ENCODE data around the gene PPP4C.
"Not testable (repeated sequence)": the region's sequence is repeated elsewhere in the genome, so short reads cannot be mapped to it uniquely, and the experiment has no call there.

Gene PPP4C

GRCh38 chr16:30121741-30122571 lies 46.2 kb downstream of the PPP4C start:
- no peak for TF ChIP-seq CTCF (IDR thresholded peaks at IDR 0.05; ENCODE audit: low read depth, low read length, missing control alignments)
- DNase-seq, result peak; percentile 31
- no peaks in the 10 kb centered on the region for H3K27me3 ChIP-seq (replicated peaks)
- H3K4me3 ChIP-seq (ENCODE audit: low read depth, low read length), result peak overlapping the region; percentile 73
- peak overlapping the region; percentile 43 for H3K27ac ChIP-seq
- peaks cover 30% of the 10 kb centered on the region for H3K36me3 ChIP-seq (replicated peaks)
- in situ Hi-C loops (cut with HindIII; ENCODE audit: low pct_ligation_motif_present, low sequenced_read_pairs), result no loop called here

GRCh38 chr16:30122604-30123160 lies 46.9 kb downstream of the PPP4C start:
- Histone ChIP-seq H3K27ac (peak overlapping the region; percentile 43), H3K36me3 (replicated peaks) (peaks cover 23% of the 10 kb centered on the region), H3K27me3 (replicated peaks) (no peaks in the 10 kb centered on the region), H3K4me3 (ENCODE audit: low read depth, low read length) (peak overlapping the region; percentile 73)
- no peak for TF ChIP-seq CTCF (IDR thresholded peaks at IDR 0.05; ENCODE audit: low read depth, low read length, missing control alignments)
- DNase-seq, result no peak
- in situ Hi-C loops (cut with HindIII; ENCODE audit: low pct_ligation_motif_present, low sequenced_read_pairs), result no loop called here

GRCh38 chr16:30124985-30125379 lies 49.2 kb downstream of the PPP4C start:
- no peak for TF ChIP-seq CTCF (IDR thresholded peaks at IDR 0.05; ENCODE audit: low read depth, low read length, missing control alignments)
- Histone ChIP-seq H3K4me3 (ENCODE audit: low read depth, low read length) (no peak overlapping the region), H3K27ac (no peak overlapping the region), H3K27me3 (replicated peaks) (no peaks in the 10 kb centered on the region), H3K36me3 (replicated peaks) (peaks cover 9% of the 10 kb centered on the region)
- in situ Hi-C loops (cut with HindIII; ENCODE audit: low pct_ligation_motif_present, low sequenced_read_pairs), result no loop called here
- no peak for DNase-seq

- in situ Hi-C loops (cut with HindIII; ENCODE audit: low pct_ligation_motif_present, low sequenced_read_pairs); H3K36me3 ChIP-seq (replicated peaks); H3K27ac ChIP-seq: not testable (repeated sequence)
Measured at GRCh38 chr16:30125690-30126089, 49.9 kb downstream of the PPP4C start.

GRCh38 chr16:30127993-30128392 lies 52.2 kb downstream of the PPP4C start:
- no peak for TF ChIP-seq CTCF (IDR thresholded peaks at IDR 0.05; ENCODE audit: low read depth, low read length, missing control alignments)
- Histone ChIP-seq H3K4me3 (ENCODE audit: low read depth, low read length) (no peak overlapping the region), H3K27me3 (replicated peaks) (no peaks in the 10 kb centered on the region), H3K36me3 (replicated peaks) (no peaks in the 10 kb centered on the region), H3K27ac (no peak overlapping the region)
- DNase-seq, result no peak
- in situ Hi-C loops (cut with HindIII; ENCODE audit: low pct_ligation_motif_present, low sequenced_read_pairs), result no loop called here

More at GRCh38 chr16:30125690-30126089, 49.9 kb downstream of the PPP4C start:
- not testable (repeated sequence) for H3K4me3 ChIP-seq (ENCODE audit: low read depth, low read length); DNase-seq; H3K27me3 ChIP-seq (replicated peaks)

GRCh38 chr16:30131869-30132475 lies 56.2 kb downstream of the PPP4C start:
- Histone ChIP-seq H3K4me3 (ENCODE audit: low read depth, low read length) (no peak overlapping the region), H3K27me3 (replicated peaks) (no peaks in the 10 kb centered on the region), H3K27ac (no peak overlapping the region), H3K36me3 (replicated peaks) (no peaks in the 10 kb centered on the region)
- no peak for DNase-seq
- TF ChIP-seq CTCF (IDR thresholded peaks at IDR 0.05; ENCODE audit: low read depth, low read length, missing control alignments), result no peak
- in situ Hi-C loops (cut with HindIII; ENCODE audit: low pct_ligation_motif_present, low sequenced_read_pairs), result no loop called here

Measured in brain microvascular endothelial cell (primary cell).